Bronchial epithelial cell (primary cell): ENCODE results near the gene GADL1. TPM values are rescaled to one million over a fixed set of nuclear protein-coding genes. Genes with fewer than 3 reads are reported as not detected.

Experiments
- DNase-seq: peaks from one replicate; pipeline ENCODE4 v3.0.0-alpha.2; 2010; ENCODE audit warnings: low read depth
- FAIRE-seq: peaks from 2 replicates; lab custom pipeline; 2011; peaks lifted over from hg19 to GRCh38; lab: Jason Lieb, UNC
- H3K27me3 ChIP-seq: 2 replicates; pipeline ENCODE4 v1.5.1; 2011; ENCODE audit warnings: low read length; ENCODE audit not compliant: control insufficient read depth, insufficient read depth
- H3K36me3 ChIP-seq: 2 replicates; pipeline ENCODE4 v1.5.1; 2011; ENCODE audit warnings: low read length; ENCODE audit not compliant: control insufficient read depth, insufficient read depth
- H3K4me3 ChIP-seq: 2 replicates; pipeline ENCODE4 v1.5.1; 2011; ENCODE audit warnings: mild to moderate bottlenecking, low read depth, low read length, control low read depth
- total RNA-seq: library from RNA; depleted of rRNA; stranded (reverse); fragments of >200 nt; gene quantifications from 2 replicates; pipeline ENCODE4 v1.2.1, GENCODE V29; 2014
- TF ChIP-seq, protein P1 (sequence below): IDR thresholded peaks from 2 replicates; pipeline ENCODE4 v1.5.1; 2011; ENCODE audit warnings: mild to moderate bottlenecking, moderate library complexity, low read length, control low read depth, inconsistent platforms; ENCODE audit not compliant: insufficient read depth, severe bottlenecking

The GADL1 gene
- total RNA-seq, 1 donor from 2014 or later = not detected

DNA sequence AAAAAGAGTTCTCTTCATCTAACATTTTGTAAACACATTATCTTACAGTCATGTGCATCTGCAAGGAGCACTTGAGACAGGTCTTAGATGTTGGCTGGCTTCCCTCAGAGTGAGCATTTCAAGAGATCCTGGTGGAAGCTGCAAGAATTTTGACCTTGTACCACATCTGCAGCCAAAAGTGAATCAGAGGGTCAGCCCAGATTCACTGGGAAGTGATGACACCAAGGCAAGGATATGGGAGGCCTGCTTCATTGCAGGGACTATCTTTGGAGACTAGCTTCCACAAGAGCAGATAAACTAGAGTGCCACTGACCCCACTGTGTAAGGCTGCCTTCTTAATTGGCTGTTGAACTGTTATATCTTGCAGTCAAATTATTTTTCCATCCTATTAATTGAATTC, 21.3 kb upstream of the GADL1 start:
- Histone ChIP-seq H3K36me3 (no peaks in the 10 kb centered on the region), H3K4me3 (no peak overlapping the region), H3K27me3 (peaks cover 3% of the 10 kb centered on the region)
- DNase-seq = no peak
- TF ChIP-seq, protein P1, sequence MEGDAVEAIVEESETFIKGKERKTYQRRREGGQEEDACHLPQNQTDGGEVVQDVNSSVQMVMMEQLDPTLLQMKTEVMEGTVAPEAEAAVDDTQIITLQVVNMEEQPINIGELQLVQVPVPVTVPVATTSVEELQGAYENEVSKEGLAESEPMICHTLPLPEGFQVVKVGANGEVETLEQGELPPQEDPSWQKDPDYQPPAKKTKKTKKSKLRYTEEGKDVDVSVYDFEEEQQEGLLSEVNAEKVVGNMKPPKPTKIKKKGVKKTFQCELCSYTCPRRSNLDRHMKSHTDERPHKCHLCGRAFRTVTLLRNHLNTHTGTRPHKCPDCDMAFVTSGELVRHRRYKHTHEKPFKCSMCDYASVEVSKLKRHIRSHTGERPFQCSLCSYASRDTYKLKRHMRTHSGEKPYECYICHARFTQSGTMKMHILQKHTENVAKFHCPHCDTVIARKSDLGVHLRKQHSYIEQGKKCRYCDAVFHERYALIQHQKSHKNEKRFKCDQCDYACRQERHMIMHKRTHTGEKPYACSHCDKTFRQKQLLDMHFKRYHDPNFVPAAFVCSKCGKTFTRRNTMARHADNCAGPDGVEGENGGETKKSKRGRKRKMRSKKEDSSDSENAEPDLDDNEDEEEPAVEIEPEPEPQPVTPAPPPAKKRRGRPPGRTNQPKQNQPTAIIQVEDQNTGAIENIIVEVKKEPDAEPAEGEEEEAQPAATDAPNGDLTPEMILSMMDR = no peak
- no peak for FAIRE-seq

DNA sequence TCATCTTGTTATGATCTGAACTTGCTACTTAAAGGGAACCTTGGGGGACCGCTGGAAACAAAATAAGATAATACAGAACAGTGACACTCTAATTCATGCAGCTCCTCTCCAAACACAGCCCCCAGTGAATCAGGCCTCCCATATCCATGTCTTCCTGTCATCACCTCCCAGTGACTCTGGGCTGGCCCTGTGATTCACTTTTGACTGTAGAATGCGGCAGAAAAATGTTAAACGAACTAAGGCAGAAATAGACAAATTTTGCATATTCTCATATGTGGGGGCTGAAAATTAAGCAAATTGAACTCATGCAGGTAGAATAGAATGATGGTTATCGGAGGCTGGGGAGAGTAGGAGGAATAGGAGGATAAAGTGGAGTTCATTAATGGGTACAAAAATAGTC, 20.2 kb upstream of the GADL1 start:
- Histone ChIP-seq H3K4me3 (no peak overlapping the region), H3K27me3 (peaks cover 3% of the 10 kb centered on the region), H3K36me3 (no peaks in the 10 kb centered on the region)
- no peak for FAIRE-seq
- no peak for DNase-seq
- TF ChIP-seq, protein P1 = no peak

DNA sequence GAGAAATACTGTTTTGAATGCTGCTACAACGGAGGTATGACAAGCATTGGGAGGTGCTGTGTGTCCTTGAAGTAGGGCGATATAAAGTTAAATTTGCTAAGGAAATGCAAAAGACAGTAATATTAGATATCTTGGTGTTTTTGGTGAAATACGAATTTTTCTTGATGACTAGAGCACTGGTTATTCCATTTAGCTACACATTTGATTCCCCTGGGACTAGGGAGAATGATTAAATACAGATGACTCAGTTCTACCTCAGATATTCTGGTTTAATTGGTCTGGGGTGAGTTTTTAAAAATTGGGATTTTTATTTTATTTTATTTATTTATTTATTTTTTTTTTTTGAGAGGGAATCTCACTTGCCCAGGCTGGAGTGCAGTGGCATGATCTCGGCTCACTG, 18.7 kb upstream of the GADL1 start:
- Histone ChIP-seq H3K27me3 (peaks cover 3% of the 10 kb centered on the region), H3K4me3 (no peak overlapping the region), H3K36me3 (no peaks in the 10 kb centered on the region)
- FAIRE-seq = no peak
- TF ChIP-seq, protein P1 = no peak
- DNase-seq = no peak

DNA sequence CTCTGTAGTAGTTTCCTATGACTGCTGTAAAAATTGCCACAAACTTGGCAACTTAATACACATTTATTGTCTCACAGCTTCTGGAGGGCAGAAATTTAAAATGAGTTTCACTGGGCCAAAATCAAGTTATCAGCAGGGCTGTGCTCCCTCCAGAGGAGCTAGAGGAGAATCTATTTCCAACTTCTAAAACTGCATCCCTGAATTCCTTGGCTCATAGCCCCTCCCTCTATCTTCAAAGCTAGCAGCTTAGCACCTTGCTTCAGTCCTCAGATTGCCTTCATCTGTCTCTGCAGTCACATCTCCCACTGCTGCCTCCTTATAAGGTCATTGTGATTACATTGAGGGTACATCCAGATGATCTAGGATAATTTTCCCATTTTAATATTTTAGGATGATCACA, 17.8 kb upstream of the GADL1 start:
- TF ChIP-seq, protein P1 = no peak
- Histone ChIP-seq H3K4me3 (no peak overlapping the region), H3K36me3 (no peaks in the 10 kb centered on the region), H3K27me3 (peaks cover 3% of the 10 kb centered on the region)
- FAIRE-seq = no peak
- no peak for DNase-seq

DNA sequence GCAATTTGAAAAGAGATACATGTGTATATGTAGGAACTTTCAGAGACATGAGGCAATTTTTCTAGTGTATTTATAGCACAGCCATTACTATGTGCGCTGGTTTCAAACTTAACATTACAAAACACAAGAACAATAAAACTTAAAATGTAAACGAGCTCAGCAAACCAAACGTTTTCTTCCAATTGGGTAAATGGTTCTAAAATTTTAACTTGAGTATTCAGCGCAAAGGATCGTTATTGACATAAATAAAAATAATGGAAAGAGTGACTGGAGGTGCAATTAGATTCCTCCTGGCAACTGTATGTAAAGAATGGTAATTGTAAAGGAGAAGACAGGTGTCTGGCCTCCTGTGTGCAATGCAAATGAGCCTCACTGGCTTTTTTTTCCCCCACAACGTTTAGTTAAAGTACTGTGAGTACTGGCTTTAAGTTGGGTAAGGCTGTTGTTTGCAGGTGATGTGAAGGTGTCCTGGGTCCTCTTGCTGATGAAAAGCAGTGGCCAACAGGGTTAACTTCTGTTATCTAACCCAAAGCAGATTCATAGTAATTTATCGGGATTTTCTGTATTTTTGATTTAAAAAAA, 14.1 kb upstream of the GADL1 start:
- no peak for FAIRE-seq
- no peaks in the 10 kb centered on the region for H3K36me3 ChIP-seq
- H3K27me3 ChIP-seq = peaks cover 1% of the 10 kb centered on the region
- TF ChIP-seq, protein P1 = no peak
- H3K4me3 ChIP-seq = no peak overlapping the region
- no peak for DNase-seq

DNA sequence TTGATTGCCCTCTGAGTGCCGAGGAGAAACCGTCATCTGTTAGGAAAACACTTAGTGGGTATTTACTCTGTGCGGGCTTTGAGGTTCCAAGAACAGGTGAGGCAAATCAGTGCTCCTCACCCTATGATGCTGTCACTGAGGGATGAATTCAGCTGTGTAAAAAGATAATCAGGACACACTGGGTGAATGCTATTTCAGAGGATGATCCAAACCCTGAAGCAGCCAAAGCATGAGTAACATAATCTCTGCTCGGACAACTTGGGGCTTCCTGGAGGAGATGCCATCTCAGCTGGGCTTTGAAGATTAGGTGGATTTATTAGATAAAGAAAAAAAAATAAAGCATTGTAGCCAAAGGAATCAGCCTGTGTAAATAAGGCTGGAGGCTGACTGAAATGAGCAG, 10.5 kb upstream of the GADL1 start:
- Histone ChIP-seq H3K36me3 (no peaks in the 10 kb centered on the region), H3K27me3 (peaks cover 2% of the 10 kb centered on the region), H3K4me3 (no peak overlapping the region)
- FAIRE-seq (no peak), DNase-seq (no peak)
- TF ChIP-seq, protein P1 = no peak
